GM19025 (cell line): ENCODE data around the gene NR1H2.
"Not testable (repeated sequence)": the region's sequence is repeated elsewhere in the genome, so short reads cannot be mapped to it uniquely, and the experiment has no call there.

Experiments
- ATAC-seq: cut with Tn5 transposase; IDR thresholded peaks from one replicate; pipeline ENCODE4 v1.9.1; 2021; ENCODE audit warnings: mild to moderate bottlenecking, low read depth, moderate library complexity; ENCODE audit not compliant: unreplicated experiment

Gene NR1H2

GRCh38 chr19:50377517-50377916 lies 1.3 kb downstream of the NR1H2 start:
- ATAC-seq = no peak

DNA sequence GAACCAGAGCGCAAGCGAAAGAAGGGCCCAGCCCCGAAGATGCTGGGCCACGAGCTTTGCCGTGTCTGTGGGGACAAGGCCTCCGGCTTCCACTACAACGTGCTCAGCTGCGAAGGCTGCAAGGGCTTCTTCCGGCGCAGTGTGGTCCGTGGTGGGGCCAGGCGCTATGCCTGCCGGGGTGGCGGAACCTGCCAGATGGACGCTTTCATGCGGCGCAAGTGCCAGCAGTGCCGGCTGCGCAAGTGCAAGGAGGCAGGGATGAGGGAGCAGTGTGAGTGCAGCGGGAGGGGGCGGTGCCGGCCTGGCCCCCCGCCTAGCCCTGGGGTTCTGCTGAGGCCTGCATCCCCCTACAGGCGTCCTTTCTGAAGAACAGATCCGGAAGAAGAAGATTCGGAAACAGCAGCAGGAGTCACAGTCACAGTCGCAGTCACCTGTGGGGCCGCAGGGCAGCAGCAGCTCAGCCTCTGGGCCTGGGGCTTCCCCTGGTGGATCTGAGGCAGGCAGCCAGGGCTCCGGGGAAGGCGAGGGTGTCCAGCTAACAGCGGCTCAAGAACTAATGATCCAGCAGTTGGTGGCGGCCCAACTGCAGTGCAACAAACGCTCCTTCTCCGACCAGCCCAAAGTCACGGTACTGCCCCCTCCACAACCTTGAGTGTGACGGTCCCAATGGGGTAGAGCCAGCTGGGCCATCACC lies 2.1 kb downstream of the NR1H2 start:
- ATAC-seq = no peak

DNA sequence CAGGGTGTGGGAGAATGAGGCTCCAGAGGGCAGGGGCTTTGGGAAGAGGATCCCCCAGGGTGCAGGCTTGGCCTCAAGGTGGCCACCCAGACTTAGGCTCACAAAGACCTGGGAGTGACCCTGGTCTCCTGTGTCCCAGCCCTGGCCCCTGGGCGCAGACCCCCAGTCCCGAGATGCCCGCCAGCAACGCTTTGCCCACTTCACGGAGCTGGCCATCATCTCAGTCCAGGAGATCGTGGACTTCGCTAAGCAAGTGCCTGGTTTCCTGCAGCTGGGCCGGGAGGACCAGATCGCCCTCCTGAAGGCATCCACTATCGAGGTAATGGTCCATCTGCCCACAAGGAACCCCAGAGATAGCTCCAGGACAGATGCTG lies 2.6 kb downstream of the NR1H2 start:
- no peak for ATAC-seq

GRCh38 chr19:50379602-50380001 lies 3.3 kb downstream of the NR1H2 start:
- ATAC-seq = no peak

GRCh38 chr19:50380137-50380536 lies 3.9 kb downstream of the NR1H2 start:
- ATAC-seq = no peak

- ATAC-seq = no peak
These were observed 4.5 kb downstream of the NR1H2 start for GRCh38 chr19:50380751-50381151.

- no peak for ATAC-seq
These were observed 5.8 kb downstream of the NR1H2 start for GRCh38 chr19:50381881-50382729.

GRCh38 chr19:50383001-50383851 lies 7.0 kb downstream of the NR1H2 start:
- no peak for ATAC-seq

GRCh38 chr19:50383852-50384684 lies 7.8 kb downstream of the NR1H2 start, which contains the start of gene POLD1:
TSS of gene POLD1 (plus strand) at chr19:50384347. CDS start at chr19:50398852, 14,505 bp downstream.
- ATAC-seq = peak; percentile 90

DNA sequence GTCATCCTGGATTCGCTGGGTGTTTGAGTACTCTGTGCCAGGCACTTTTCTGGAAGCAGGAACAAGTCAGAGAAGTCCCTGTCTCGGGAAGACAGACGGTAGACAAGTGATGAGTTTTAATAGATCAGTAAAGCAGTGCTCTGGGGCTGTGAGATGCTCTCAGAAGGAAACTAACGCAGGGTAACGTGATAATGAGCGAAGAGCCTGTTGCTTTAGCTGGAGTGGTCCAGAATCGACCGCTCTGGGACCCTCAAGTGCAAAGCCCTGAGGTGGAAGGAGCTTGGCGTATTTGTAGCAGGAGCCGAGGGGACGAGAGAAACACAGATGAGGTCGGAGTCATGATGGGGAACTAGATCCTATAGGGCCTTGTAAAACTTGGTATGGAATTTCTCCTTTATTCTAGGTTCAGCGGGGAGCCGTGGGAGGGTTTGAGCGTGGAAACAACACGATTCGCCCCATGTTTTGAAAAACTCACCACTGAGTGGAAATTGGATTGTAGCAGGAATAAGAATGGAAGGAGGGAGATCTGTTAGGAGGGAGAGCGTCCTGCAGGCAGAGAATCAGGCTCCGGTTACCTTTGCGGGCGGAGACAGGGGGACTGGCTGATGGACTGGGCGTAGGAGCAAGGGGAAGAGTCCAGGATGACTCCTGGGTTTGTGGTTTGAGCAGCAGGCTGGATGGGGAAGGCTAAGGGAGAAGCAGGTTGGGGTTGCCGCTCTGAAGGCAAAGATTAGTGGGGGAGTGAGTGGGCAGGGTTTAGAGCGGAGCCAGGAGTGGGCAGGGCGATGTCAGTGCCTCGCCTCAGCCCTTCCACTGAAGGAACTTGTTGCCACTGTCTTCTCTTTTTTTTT lies 8.7 kb downstream of the NR1H2 start:
- ATAC-seq = no peak

DNA sequence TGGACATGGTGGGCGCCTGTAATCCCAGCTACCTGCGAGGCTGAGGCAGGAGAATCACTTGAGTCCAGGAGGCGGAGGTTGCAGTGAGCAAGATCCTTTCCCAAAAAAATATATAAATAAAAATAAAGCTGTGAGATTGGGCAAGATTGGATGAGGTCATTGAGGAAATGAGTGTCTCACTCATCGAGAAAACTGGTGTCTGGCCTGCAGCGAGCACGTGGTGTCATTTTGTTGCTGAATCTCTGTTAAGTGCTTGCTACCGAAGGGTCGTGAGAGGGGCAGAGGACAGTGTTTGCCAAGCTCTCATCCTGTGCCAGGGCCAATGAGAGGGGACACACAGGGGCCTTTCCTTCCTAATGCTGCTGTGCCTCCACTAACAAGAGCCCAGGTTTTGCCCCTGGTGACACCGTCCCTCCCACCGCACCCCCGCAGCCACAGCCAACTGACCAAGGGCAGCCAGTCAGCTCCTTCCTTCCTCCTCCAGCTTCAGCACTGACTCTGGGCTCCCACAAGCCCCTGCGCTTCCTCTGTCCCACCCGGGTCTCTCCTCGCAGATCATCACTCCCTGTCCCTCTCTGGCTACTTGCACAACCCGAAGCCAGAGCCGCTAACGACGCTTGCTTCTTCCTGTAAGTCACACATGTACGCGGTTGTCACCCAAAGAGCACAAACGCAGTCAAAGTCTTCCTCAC lies 11.1 kb downstream of the NR1H2 start:
- ATAC-seq = no peak

- ATAC-seq = no peak
These were observed 11.6 kb downstream of the NR1H2 start for GRCh38 chr19:50387868-50388245.

GRCh38 chr19:50390295-50390694 lies 14.0 kb downstream of the NR1H2 start:
- not testable (repeated sequence) for ATAC-seq

DNA sequence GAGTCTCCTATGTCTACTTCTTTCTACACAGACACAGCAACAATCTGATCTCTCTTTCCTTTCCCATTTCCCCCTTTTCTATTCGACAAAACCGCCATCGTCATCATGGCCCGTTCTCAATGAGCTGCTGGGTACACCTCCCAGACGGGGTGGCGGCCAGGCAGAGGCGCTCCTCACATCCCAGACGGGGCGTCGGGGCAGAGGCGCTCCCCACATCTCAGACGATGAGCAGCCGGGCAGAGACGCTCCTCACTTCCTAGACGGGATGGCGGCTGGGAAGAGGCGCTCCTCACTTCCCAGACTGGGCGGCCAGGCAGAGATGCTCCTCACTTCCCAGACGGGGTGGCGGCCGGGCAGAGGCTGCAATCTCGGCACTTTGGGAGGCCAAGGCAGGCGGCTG lies 14.7 kb downstream of the NR1H2 start:
- ATAC-seq = not testable (repeated sequence)

- no peak for ATAC-seq
These were observed 16.5 kb downstream of the NR1H2 start for GRCh38 chr19:50392759-50393158.

DNA sequence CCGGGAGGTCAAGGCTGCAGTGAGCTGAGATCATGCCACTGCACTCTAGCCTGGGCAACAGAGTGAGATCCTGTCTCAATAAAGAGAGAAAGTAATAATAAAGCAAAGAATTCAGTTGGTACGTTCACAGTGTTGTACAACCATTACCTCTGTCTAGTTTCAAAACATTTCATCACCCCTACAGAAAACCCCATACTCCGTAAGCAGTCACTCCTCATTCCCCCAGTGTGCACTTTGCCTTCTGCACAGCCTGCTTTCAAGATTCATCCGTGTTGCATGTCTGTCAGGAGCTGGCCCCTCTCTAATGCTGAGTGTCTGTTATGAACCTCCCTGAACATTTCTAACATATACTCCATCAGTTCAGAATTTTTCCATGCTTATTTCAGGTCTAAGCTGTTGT lies 17.3 kb downstream of the NR1H2 start:
- ATAC-seq = no peak

DNA sequence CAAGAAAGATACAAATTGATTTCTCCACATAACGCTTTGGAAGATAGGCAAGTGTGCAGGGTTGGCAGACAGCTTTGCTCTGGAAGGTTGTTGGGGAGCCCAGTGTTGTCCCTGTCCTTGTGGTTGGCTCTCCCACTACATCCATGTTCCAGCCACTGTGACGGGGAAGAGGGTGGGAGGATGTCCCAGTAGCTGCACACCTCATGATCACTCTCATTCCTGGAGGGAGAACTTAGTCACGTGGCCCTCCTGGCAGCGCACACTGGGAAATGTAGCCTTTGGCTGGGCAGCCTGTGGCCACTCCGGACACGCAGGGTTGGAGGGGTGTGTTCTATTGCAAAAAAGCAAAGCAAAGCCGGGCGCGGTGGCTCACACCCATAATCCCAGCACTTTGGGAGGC lies 17.8 kb downstream of the NR1H2 start:
- no peak for ATAC-seq

GRCh38 chr19:50398675-50399367 lies 22.6 kb downstream of the NR1H2 start:
- no peak for ATAC-seq
